Dedifferentiated amniotic fluid mesenchymal stem cell (primary cell): ENCODE measurements around the gene EYA2.
A peak's percentile ranks its signal among the peaks of the same experiment; 100 is the strongest.

ENCODE experiments used
- DNase-seq: peaks from one replicate; pipeline ENCODE4 v3.0.0-alpha.2; 2016; ENCODE audit errors: extremely low spot score

The EYA2 gene

DNA sequence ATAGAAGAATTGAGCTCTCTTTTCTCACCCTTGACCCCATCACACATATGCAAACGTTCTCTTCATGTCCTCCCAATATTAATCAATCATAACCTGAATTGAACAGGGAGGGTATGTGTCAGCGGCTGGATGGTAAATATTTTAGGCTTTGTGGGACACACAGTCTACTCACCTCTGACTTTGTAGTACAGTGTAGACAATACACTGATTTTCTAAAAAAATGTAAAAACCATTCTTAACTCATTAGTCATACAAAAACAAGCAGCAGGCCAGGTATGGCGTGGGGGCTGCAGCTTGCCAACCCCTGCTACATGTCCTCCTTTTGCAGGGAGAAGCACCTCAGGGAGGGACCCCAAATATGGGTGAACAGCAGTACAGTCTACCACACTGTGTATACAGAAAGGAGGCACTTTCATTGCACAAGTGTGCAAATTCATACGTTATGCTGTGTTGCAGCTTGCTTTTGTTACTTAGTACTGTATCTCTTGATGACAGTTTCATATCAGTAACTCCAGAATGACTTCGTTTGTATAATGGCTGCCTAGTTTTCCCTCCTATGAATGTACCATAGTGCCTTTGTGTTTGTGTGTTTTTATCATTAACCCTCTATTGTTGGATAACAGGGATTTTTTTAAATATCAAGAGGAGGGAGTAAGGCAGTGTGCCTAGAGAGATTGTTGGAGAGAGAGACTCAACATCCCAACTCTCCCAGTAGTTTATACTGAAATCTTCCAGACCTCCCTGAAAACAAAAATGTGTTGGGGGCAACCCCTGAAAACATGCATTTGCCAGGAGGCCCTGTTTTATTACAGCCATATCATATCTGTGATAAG is 247.5 kb downstream of the EYA2 start:
- DNase-seq: no peak

DNA sequence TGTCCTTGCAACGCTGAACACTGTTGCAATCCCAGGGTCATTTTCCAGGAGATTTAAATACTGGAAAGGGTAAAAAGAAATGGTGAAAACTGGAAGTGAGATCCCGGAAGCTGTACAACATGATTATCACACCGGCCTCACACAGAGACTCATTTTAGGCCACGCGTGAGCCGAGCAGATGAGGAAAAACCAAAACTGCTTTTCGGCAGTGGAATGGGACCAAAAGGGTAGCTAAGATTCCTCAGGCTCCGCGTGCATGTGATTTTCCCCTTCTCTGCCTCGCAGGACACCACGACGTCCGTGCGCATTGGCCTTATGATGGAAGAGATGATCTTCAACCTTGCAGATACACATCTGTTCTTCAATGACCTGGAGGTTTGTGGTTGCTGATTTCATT is 248.1 kb downstream of the EYA2 start:
- DNase-seq: no peak

DNA sequence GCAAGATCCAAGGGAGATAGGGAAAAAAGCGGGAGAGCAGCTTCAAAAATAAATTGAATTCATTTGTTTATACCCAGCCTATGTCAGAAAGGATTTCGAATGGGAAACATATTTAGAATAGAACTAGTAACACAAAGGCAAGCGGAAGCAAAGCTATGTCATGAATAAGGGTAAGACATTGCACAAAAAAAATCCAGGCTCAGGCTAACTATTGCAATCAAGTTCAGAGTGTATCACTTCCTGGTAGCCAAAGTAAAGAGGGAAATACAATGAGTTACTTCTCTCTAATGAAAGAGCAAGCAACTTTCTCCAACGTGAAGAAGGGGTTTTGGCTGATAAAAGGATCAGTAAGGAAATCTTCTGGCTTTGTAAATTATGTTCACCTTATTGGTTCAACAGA is 249.0 kb downstream of the EYA2 start:
- no peak for DNase-seq

DNA sequence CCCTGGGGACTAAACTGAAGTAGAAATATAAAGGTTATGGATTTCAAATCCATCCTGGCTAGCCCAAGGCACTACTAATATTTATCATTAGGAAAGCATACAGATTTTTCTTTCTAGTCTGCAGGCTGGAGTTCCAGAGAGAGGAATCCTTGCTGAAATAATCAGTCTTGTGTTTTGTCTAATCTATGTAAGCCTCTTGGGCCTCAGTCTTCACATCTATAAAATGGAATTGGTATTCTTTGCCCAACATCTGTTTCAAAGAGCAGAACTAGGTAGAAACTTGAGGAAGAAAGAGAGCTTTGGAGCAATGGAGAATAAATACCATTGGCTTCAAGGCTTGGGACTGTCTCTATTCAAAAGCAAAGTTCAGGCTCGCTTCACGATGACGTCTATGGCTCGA is 249.8 kb downstream of the EYA2 start:
- no peak for DNase-seq

DNA sequence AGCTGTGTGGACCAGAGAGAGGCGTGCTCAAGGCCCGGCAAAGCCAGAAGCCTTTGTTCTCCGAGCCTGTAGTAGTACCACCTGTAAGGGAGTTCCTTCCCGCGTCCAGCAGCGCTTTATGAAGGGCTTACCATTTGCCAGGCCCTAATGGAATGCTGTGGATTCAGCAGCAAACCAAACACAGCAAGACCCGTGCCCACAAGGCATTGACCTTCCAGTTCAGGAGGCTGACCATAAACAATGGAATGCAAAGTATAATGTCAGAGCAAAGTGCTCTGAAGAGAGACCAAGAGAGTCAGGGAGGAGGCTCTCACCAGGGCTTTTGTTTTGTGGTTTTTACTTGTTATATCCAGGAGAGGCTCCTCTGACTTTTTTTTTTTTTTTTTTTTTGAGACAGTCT is 252.0 kb downstream of the EYA2 start:
- peak; percentile 50 for DNase-seq

DNA sequence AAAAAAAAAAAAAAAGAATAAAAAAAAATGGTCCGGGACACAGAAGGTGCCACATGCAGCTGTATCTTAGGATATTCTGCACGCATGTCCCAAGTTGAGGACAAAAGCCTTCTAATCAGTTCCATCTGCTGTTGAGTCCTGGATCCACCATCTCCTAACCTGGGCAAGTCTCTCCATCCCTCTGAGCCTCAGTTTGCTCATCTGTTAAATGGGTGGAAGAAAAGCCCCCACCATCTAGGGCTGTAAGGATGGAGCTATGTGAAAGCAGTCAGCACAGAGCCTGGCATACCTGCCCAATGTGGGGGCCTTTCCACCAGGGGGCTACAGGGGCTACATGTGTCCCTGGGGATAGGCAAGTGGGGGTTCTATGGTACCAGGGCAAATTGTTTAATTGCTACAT is 253.4 kb downstream of the EYA2 start:
- DNase-seq: no peak

DNA sequence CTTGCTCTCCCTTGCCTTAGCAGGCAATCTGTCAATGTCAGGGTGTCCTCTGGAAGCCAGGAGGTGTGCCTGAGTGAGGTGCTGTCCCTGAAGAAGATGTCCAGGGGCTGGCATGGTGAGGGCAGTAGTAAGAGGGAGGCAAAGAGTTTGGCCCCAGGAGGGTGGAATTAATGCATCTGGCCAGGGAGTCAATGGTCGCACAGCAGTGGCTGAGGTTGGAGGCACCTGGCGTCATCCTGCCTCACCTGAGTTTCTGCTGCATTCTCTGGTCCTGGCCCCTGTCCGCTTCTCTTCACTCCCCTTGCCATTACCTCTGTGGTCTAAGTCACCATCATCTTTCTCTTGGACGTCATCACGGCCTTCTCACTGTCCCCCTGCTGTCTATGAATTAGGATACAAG is 255.3 kb downstream of the EYA2 start:
- no peak for DNase-seq

DNA sequence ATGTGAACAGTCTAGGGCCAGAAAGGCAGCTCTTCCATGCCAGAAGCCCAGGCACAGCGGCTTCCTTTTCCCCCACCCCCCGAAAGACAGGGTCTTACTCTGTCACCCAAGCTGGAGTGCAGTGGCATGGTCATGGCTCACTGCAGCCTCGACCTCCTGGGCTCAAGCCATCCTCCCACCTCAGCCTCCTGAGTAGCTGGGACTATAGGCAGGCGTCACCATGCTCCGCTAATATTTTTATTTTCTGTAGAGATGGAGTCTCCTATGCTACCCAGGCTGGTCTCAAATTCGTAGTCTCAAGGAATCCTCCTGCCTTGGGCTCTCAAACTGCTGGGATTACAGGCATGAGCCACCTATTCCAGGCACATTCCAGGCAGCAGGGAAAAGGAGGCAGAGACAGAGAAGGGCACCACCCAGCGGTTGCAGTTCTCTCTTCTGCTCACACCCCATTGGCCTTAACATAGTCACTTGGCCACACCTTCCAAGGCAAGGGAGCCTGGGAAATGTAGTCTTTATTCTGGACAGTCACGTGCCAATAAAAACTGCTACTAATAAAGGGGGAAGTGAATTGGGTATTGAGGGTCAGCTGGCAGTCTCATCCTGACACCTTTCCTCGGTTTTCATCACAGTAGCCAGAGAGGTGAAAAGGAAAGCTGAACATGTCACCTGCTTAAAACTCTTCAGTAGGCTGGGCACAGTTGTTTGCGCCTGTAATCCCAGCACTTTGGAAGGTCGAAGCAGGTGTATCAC is 255.9 kb downstream of the EYA2 start:
- DNase-seq: peak; percentile 40

DNA sequence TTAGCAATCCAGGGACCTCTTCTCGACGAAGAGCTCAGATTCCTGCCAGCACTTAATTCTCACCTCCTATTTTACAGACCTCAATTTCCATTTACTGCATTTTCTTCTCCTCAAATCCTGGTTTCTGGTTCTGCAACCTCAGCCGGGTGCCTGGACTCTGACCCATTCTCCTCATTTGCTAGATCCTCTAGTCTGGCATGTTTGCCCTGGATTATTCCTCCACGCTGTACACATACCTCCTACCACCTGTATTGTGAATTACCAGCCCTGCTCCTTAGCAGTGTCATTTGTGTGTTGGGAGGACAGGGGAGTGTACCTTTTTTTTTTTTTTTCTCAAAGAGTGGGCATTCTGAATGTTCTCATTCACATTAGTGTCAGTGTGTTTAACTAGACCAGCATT is 257.4 kb downstream of the EYA2 start:
- DNase-seq: no peak

DNA sequence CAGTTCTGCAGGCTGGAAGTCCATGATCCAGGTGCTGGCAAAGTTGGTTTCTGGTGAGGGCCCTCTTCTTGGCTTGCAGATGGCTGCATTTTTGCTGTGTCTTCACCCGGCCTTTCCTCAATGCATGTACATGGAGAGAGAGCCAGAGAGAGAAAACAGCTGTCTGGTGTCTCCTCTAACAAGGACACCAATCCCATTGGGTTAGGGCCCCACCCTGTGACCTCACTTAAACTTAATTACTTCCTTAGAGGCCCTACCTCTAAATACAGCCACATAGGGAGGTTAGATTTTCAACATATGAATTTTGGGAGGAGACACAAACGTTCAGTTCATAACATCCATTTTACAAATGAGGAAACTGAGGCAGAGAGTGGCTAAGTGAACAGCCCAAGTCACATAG is 259.4 kb downstream of the EYA2 start:
- DNase-seq: no peak

DNA sequence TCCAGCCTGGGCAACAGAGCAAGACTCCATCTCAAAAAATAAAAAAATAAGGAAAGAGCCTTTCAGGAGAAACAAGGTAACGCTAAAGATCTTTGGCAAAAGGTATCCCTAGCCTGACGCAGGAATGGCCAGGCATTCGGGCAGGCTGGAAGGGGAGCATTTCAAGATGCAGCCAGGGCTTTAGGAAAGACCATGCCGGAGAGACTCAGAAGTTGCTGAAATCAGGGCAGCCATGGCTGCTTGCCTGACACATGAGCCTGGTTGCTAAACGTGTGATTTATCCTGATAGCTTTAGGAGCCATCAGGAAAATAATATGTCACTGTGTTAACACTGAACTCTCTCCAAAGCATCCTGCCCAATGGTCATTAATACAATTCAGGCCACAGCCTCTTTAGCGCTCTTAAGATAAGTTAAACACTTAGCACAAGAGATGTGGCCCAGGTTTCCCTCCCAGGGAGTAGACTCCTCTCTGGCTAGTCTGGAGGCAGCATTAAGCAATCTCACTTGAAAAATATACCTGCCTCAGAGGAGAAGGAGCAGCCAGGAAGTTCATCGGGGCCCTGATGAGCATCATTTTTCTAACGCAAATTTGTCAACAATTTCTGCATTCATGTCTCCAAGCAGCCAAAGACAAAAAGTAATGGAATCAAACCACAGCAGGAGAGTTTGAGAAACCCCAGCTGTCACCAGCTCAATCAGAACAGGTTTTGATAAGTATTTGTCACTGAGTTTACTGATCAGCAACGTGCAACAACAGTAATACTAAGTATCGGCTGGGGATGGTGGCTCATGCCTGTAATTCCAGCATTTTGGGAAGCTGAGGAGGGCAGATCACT is 261.9 kb downstream of the EYA2 start:
- DNase-seq: no peak

DNA sequence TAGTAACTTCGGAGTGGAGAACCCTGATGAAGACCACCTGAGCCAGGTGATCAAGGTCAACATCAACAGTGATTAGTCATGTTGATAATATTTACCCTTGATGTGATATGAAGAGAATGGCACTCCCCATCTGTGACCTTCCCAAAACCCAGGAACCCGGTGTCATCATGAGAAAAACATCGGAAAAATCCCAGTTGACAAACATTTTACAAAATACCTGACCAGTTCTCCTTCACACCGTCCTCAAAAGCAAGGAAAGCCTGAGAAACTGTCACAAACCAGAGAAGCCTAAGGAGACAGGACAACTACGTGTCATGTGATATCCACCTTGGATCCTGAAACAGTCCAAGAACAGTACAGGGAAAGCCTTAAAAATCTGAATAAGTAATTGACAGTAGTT is 264.5 kb downstream of the EYA2 start:
- no peak for DNase-seq

DNA sequence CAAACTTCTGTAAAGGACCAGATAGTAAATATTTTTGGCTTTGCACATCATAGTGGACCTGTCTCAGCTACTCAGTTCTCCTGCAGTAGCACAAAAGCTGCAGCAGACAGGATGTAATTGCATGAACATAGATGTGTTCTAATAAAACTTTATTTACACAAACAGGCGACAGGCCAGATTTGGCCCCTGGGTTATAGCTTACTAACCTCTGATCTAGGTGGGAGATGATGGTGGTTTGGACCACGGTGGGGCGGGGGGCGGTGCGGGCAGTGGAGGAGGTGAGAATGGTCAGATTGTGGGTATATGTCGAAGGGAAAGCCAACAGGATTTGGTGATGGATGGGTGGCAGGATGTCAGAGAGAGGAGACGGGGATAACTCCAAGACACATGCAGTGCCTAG is 265.6 kb downstream of the EYA2 start:
- no peak for DNase-seq

DNA sequence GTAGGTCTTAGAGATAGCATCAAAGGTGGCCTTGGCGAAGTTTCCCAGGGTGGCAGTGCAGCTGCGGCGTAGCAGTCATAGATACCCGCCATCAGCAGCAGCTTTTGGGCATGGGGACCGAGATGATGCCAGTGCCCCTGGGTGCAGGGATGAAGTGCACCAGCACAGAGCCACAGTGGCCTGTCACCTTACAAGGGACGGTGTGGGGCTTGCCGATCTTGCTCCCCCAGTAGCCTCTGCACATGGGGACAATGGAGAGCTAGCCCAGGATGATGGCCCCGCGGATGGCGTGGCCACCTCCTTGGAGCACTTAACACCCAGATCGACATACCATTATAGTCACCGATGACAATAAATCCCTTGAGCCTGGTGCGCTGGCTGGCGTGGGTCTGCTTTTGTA is 266.3 kb downstream of the EYA2 start:
- DNase-seq: no peak

DNA sequence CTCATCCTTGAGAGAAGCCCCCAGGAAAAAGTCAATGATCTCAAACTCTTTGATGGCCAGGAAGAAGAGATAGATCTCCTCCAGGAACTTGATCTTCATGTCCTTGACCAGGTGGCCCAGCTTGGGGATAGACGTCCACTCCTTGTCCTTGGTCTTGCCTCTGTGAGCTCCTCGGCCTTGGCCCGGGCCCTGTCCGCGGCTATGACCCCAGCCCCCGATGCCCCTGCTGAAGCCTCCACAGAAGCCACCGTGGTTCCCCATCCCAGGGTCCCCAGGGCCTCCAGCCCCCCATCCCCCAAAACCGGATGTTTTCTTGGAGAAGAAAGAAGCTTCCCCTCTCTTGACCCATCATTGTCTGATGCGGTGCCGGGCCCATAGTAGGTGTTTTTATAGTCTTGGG is 266.8 kb downstream of the EYA2 start:
- DNase-seq: no peak

DNA sequence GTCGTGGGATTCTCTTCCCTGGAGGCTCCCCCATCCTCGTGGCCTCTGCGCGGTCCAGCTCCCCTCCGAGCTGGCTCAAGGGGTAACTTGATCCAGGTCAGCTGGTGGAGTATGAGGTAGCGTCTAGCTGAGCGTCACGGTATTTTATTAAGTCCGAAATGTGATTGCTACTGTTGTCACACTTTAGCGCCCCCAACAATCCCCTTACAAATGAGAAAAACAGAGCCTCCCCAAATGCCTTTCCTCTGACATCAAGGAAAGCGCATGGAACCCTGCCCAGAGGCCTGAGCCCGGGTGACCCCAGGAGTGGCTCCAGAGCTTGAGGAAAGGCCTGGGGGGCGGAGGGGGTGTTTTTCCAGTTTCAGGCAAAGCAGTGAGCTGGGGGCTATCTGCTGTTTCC is 269.5 kb downstream of the EYA2 start:
- DNase-seq: no peak

DNA sequence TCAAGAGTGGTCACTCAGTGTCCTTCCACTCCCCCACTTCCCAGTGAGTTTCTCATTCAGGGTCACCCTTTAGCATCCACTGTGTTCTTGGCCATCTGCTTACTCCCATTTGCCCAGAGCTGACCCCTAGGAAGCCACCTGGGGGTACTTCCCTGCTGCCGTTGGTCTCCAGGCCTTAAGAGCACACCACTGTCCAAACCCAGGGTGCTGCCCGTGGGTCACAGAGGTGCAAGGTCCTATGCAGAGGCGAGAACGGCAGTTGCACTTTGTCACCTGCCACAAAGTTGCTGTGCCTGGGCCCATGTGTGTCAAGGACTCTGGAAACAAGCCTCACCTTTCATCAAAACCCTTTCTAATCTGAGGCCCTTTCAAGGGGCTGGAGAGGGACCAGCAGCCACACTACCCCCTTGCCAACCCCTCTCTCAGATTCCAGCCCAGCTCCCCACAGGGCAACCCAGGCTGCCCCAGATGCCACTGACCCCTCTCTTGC is 270.8 kb downstream of the EYA2 start:
- no peak for DNase-seq

DNA sequence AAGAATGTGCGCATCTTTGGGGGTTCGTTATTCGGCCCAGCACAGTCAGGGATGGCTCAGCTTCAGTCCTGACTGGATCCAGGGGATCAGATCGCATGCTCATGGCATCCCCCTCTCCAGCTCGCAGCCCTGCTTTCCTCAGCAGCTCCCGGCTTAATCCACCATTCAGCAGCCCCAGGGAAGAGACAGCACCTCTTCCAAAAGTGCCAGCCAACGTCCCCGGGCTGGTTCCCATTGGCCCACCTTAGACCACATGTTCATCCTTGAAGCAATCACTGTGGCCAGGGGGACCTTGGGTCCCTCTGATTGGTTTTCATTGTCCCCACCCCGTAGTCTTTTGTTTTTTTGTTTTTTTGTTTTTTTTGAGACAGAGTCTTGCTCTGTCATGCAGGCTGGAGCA is 273.2 kb downstream of the EYA2 start:
- DNase-seq: no peak

DNA sequence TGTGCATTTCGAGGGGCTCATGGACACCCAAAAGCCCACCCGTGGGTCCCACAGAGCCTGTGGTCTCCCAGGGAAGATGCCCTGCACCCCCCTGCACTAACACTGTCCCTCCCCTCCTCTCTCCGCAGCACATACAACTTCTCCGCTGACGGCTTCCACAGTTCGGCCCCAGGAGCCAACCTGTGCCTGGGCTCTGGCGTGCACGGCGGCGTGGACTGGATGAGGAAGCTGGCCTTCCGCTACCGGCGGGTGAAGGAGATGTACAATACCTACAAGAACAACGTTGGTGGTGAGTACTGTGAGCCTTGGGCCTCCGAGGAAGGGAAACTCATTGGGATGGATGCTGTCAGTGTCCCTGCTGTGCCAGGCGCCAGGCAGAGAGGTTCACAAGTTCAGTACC is 277.9 kb downstream of the EYA2 start:
- DNase-seq: no peak

DNA sequence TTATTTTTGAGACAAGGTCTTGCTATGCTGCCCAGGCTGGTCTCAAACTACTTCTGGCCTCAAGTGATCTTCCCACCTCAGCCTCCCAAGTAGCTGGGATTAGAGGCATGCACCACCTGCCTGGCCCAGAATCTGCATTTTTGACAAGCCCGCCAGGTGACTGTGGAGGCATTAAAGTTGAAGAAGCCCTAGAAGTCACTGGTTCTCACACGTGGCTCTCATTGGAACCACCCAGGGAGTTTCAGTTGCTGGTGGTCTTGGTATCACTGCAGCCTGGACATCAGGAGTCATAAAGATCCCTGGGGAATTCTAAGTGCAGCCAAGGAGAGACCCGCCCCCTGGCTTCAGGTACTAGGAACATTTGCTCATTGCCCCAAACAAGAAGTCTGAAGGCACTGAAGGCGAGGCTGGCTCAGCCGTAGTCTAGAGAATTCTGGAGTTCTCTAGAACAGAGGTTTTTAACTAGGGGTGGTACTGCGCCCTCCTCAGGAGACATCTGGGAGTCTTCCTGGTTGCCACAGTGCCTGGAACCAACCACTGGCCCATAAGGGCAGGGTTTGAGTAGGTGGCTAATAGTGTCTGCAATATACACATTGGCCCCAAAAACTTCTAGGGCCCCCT is 279.1 kb downstream of the EYA2 start:
- DNase-seq: no peak

DNA sequence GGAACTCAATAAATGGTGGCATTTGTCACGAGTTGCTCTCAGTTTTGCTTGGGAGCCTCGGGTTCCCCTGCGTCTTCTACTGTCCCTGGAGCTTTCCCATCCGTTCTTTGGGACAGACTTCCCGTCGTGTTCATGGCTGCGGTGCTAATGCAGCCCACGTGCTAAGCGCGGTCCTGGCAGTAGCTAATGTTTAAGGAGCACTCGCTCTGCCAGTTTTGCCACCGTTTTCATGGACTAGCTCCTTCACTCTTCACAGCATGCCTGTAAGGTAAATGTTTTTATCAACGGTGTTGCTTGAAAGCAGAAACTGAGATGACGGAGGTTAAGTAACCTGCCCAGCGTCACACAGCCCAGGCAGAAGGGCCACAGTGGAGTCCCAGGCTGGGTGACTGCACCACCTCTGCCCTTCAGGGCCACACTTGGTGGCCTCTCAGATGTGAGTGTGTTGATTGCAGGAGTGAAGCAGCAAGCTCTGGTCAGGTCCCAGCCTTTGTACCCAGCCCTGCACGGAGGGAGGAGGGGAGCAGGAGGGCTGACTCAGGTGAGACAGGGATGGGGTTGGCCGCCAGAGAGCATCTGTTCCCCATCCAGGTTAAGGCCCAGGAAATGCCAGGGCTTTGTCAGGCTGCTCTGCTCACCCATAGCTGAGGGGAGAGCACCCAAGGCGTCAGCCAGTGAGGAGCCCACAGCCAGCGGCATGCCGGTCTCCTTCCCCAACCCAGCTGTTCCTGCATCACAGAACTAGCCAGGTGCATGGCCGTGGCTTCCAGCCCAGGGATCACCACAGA is 280.0 kb downstream of the EYA2 start:
- no peak for DNase-seq
